ENCODE measurements around the gene CDKN2AIP.

DNA sequence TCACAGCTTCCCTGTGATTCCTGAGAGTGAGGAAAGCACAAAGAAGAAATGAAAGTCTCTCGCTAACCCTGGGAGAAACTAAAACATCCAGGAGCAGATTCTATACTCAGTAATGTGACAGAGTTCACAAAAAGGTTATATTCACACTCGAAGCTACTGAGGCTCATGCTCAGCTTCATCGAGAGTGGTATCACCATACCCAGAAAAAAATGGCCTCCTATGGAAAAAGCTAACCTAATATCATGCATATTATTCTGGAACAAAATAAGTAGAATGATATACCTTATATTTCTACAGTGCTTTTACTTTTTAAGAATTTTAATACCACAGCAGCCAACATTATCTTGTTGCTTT lies 13.5 kb upstream of the CDKN2AIP start:
- TF ChIP-seq, protein P1, sequence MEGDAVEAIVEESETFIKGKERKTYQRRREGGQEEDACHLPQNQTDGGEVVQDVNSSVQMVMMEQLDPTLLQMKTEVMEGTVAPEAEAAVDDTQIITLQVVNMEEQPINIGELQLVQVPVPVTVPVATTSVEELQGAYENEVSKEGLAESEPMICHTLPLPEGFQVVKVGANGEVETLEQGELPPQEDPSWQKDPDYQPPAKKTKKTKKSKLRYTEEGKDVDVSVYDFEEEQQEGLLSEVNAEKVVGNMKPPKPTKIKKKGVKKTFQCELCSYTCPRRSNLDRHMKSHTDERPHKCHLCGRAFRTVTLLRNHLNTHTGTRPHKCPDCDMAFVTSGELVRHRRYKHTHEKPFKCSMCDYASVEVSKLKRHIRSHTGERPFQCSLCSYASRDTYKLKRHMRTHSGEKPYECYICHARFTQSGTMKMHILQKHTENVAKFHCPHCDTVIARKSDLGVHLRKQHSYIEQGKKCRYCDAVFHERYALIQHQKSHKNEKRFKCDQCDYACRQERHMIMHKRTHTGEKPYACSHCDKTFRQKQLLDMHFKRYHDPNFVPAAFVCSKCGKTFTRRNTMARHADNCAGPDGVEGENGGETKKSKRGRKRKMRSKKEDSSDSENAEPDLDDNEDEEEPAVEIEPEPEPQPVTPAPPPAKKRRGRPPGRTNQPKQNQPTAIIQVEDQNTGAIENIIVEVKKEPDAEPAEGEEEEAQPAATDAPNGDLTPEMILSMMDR (IDR thresholded peaks at IDR 0.05; ENCODE audit: insufficient read depth, low read length, poor library complexity, severe bottlenecking) = no peak
- TF ChIP-seq EZH2phosphoT487 (conservative IDR thresholded peaks at IDR 0.05; ENCODE audit: low read length) = no peak

All from SU-DHL-6 (cell line).